HG02870 (cell line): ENCODE data around the gene PRSS35.
"Not testable (repeated sequence)": the region's sequence is repeated elsewhere in the genome, so short reads cannot be mapped to it uniquely, and the experiment has no call there.

Experiments
- ATAC-seq: cut with Tn5 transposase; IDR thresholded peaks from one replicate; pipeline ENCODE4 v1.9.1; 2021; ENCODE audit warnings: mild to moderate bottlenecking, moderate library complexity; ENCODE audit not compliant: unreplicated experiment

PRSS35 gene

GRCh38 chr6:83514866-83515466 is 2.6 kb downstream of the PRSS35 start:
- ATAC-seq: peak; percentile 65

DNA sequence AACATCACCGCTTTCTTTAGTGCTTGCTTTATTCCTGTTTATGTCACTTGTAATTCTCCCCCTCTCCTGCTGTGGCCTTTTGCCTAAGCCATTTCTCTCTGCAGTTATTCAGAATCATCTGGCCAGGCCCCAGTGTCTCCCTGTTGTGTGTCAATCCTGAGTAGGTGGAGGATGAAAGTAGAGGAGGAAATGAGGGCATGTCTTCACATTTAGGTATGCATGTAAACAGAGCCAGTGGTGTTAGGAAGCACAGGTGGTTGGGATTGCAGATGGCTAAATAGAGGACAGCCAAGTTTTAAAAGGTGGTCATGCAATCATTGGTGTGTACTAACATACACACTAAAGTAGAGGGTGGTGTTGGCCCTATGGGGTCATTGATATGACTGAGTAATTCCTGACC is 5.2 kb downstream of the PRSS35 start:
- no peak for ATAC-seq

DNA sequence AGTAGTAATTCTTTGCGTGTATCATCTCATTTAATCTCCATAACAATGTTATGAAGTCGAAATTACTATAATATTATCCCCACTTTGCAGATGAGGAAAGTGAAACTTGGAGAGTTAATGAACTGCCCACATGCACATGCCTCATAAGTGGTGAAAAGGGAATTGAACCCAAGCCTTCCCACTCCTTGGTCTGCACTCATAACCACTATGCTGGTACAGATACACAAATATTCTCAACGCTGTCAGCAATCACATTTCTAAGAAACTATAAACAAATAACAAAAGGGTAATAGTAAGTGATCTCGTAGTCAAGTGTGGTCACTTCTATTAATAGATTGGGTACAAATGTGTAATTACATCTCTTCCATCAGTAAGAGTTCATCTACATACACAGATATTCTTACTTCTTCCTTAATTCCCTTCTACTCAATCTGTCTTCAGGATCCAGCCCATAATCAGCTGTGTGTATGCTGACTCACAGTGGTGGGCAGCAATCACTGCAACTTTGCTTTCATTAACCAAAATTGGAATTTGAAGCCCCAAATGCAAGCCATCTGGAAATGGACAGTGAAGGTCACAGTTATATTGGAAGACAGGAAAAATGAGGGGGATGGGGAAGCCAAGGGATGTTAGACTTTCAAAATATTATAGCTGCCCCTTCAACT is 6.6 kb downstream of the PRSS35 start:
- ATAC-seq: no peak

- peak; percentile 72 for ATAC-seq
Observed at GRCh38 chr6:83536034-83536646, 23.8 kb downstream of the PRSS35 start.

DNA sequence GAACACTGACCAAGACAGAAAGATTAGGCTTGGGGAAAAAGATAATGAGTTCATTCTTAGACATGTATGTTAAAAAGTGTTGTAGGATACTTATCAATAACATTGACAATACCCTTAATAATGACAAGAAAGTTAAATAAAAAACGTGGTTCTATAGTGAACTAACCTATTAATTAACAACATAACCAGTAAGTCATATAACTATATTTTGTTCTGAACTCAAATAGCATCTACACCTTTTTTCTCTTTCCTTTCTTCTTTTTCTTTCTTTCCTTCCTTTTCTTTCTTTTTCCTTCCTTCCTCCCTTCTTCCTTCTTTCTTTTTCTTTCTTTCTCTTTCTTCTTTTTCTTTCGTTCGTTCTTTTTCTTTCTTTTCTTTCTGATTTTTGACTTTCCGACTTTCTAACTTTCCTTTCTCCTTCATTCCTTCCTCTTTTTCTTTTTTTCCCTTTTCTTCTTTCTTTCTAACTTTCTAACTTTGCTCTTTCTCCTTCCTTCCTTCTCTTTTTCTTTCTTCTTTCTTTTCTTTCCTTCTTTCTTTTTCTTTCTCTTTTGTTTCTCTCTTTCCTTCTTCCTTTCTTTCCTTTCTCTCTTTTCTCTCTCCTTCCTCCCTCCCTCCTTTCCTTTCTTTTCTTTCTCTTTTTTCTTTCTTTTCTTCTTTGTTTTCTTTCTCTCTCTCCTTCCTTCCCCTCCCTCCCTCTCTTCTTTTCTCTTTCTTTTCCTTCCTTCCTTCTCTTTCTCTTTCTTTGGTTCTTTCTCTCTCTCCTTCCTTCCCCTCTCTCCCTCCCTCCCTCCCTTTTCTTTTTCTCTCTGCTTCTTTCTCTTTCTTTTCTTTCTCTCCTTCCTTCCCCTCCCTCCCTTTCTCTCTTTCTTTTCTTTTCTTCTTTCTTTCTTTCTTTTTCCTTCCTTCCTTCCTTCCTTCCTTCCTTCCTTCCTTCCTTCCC is 24.6 kb downstream of the PRSS35 start:
- ATAC-seq: no peak

- no peak for ATAC-seq
Observed at GRCh38 chr6:83539678-83540077, 27.3 kb downstream of the PRSS35 start.

- no peak for ATAC-seq
Observed at GRCh38 chr6:83546636-83547035, 34.3 kb downstream of the PRSS35 start.

DNA sequence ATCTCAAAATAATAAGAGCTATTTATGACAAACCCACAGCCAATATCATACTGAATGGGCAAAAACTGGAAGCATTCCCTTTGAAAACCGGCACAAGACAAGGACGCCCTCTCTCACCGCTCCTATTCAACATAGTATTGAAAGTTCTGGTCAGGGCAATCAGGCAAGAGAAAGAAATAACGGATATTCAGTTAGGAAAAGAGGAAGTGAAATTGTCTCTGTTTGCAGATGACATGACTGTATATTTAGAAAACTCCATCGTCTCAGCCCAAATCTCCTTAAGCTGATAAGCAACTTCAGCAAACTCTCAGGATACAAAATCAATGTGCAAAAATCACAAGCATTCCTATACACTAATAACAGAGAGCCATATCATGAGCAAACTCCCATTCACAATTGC is 38.1 kb downstream of the PRSS35 start:
- not testable (repeated sequence) for ATAC-seq

GRCh38 chr6:83551748-83552147 is 39.4 kb downstream of the PRSS35 start:
- not testable (repeated sequence) for ATAC-seq

GRCh38 chr6:83556871-83557270 is 44.5 kb downstream of the PRSS35 start:
- no peak for ATAC-seq

GRCh38 chr6:83558975-83559374 is 46.6 kb downstream of the PRSS35 start:
- no peak for ATAC-seq

GRCh38 chr6:83571663-83572185 is 59.4 kb downstream of the PRSS35 start:
- ATAC-seq: not testable (repeated sequence)

DNA sequence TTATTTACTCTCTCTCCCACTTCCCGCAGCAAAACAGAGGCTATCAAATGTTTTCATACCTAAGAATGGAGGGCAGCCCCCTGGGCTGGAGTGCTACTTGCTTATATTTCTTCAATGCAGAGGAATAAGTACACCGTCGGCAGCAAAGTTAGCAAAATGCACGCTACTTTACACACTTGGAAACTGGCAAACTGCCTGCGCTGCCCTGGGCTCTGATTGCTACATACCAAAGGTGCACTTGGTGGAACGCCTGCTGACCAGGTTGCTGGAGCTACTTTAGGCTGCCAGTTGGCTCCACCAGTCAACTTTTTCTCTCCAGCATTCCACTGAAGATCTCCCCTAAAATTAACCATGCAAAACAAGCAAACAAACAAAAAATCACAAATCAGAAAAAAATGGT is 62.4 kb downstream of the PRSS35 start:
- no peak for ATAC-seq
